AML-193 (cell line): ENCODE results near the gene FUT2.
"Not testable (repeated sequence)": the region's sequence is repeated elsewhere in the genome, so short reads cannot be mapped to it uniquely, and the experiment has no call there.

ENCODE experiments used
- DNase-seq, 2 experiments: peaks; one replicate each; lab custom pipeline; 2025; lab: John Stamatoyannopoulos, UW

Gene FUT2

DNA sequence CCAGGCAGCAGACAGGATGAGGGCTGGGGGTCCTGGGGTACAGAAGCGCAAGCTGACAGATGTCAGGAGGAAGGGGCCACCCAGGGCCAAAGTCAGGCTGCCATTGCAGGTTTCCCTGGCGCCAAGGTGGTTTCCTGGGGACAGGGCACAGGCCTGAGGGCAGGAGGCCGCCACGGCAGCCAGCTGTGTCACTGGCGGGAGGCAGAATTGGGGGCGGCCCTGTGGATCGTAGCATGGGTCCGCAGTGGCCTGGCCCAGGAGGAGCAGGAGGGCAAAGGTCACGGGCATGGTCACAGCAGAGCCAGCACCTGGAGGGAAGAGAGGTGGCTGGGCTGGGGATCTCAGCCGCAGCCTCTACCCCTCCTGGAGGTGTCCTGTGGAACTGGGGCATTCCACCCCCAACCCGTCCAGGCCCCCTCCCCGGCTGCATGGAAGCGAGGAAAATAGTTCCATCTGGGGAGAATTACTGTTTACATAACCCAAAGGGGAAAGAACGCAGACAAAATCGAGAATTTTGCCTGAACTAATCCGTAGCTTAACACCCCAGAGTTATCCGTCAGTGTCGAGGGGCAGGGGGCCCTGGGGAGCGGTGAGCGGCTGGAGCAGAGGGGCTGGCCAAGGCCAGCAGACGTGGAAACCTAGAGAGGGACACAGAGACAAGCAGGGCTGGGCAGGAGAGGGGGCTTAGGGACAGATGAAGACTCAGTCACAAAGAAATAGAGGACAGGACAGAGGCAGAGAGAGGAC lies 24.9 kb upstream of the FUT2 start:
- DNase-seq, result no peak

GRCh38 chr19:48671446-48671995 lies 24.2 kb upstream of the FUT2 start:
- DNase-seq, result no peak

DNA sequence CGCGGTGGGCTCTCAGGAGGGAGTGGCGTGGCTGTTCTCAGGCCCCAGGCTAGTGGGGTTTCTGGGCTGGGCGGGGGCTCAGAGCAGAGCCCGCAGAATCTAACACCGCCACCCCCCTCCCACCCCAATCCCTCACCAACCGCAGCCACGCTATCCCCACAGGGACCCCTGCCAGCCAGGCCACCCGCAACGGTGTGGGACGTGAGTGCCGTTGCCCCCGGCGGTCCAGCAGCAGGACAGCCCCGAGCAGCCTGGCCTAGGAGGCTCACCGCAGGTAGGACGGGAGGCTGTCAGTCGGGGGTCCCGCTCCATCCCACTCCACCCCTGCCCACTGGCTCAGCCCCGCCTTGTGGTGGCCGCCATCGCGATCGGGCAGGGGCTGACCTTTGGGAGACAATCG lies 22.8 kb upstream of the FUT2 start, which contains the start of gene NTN5:
Gene NTN5, minus strand, starts transcription at position 24 of the 400 bp plus-strand sequence. CDS start 2,031 bp downstream, outside the sequence.
- no peak for DNase-seq

DNA sequence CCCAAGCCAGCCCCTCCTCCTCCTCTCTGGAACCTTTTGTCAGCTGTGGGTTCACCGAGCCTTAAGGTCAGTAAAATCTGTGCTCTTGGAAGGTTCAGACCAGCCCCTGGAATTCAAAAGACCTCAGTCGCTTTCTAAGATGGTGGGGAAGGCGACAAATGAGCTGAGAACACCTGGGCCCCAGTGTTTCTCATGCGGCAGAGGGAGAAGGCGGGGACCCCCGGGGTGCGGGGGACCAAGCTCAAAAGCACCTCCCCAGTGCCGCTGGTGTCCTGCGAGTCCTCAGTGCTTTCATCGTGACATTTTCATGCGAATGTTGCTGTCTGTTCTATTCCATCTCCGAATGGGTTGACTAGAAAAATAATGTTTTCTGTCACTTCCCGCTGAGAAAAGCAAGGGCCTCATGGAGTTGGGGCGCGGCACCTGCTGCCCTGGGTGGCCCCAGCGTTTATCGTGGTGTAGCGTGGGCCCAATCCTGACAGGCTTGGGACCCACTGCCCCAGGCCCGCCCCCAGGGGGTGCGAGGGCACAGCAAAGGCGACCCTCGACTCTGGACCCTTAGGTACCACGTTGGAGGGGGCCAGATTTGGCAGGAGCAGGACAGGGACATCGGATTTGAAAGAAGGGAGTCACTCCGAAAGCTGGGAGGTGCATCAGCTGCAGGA lies 22.2 kb upstream of the FUT2 start:
- no peak for DNase-seq

GRCh38 chr19:48674216-48674809 lies 21.5 kb upstream of the FUT2 start:
- DNase-seq, result no peak

- DNase-seq, result peak; percentile 56 to 60
Measured at GRCh38 chr19:48674921-48675824, 20.6 kb upstream of the FUT2 start.

DNA sequence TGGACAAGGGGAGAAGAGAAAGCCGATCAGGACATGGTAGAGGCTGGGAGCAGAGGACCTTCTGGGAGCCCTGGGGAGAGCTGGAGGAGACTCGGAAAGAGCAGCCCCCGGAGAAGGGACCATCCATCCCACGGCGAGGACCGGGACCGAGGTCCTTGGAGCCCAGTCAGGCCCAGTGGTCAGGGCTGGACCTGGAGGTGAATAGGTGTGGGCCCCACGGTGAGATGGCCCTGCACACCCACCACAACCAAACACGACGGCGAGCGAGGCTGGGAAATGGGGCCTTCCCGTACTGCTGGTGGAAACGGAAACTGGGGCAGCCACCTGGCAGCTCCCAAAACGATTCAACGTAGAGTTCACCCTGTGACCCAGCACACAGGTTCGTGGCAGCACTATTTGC lies 19.3 kb upstream of the FUT2 start:
- DNase-seq, result no peak

DNA sequence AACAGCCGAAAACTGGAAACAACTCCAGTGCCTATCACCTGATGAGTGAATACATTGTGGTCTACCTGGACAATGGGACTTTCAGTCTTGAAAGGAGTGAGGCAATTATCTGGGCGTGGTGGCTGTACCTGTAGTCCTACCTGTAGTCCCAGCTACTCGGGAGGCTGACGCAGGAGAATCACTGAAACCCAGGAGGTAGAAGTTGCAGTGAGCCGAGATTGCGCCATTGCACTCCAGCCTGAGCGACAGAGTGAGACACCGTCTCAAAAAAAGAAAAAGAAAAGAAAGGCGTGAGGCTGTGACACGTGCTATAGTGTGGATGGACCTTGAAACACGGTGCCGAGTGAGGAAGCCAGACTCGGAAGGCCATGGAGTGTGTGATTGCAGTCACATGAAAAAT lies 18.9 kb upstream of the FUT2 start:
- no peak for DNase-seq

- no peak for DNase-seq
Measured at GRCh38 chr19:48678201-48678600, 17.6 kb upstream of the FUT2 start.

- DNase-seq, result not testable (repeated sequence)
Measured at GRCh38 chr19:48680006-48680405, 15.8 kb upstream of the FUT2 start.

GRCh38 chr19:48680436-48681126 lies 15.2 kb upstream of the FUT2 start:
- no peak for DNase-seq

DNA sequence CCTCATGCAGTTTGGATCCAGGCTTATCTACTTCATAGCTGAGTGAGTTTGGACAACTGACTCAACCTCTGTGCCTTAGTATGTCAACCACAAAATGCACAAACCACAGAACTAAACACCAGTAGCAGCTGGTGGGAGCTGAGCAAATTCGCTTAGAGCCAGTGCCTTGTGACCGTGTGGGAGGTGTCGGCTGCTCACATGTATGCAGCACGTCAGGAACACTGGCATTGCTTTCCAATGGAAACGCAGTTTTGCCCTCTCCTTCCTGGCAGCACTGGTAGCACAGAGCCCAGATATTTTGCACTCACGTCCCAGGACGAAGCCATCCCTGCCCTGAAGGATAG lies 14.7 kb upstream of the FUT2 start:
- no peak for DNase-seq

DNA sequence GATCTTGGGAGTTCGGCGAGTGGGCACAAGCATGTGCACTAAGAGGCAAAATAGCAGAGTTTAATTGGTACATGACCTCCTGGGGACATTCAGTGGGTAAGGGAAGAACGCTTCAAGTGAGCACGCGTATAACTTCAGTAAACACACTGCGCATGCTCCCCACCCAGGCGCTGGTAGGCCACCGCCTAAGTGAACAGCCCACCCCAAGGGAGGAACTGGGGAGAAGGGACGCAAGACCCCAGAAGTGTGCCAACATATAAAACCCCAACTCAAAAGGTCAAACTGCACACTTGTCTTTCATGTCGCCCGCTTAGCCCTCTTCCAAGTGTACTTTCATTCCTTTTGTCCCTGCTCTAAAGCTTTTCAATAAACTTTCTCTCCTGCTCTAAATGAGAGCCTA lies 12.4 kb upstream of the FUT2 start:
- no peak for DNase-seq

GRCh38 chr19:48685583-48685982 lies 10.2 kb upstream of the FUT2 start:
- DNase-seq, result no peak

DNA sequence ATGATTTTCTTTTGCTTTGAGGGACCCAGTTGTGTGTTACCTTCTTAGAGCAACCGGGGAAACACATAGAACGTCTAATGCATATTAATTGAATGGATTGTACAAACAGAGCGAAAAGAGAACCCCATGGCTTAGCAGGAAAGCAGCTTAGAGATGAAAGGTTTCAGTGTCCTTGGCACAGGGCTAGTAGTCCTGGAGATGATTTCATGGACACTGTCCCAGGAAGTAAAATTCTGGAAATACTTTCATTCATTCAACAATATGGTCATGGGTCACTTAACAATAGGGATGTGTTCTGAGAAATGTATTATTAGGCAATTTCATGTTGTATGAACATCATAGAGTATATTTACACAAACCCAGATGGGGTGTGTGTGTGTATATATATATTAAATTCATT lies 9.7 kb upstream of the FUT2 start:
- DNase-seq, result no peak

DNA sequence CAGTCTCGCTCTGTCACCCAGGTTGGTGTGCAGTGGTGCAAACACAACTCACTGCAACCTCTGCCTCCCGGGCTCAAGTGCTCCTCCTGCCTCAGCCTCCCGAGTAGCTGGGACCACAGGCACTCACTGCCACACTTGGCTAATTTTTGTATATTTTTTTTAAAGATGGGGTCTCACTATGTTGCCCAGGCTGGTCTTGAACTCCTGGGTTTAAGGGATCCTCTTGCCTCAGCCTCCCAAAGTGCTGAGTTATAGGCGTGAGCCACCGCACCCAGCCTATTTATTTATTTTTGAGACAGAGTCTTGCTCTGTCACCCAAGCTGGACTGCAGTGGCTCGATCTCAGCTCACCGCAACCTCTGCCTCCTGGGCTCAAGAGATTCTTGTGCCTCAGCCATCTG lies 9.1 kb upstream of the FUT2 start:
- not testable (repeated sequence) for DNase-seq

DNA sequence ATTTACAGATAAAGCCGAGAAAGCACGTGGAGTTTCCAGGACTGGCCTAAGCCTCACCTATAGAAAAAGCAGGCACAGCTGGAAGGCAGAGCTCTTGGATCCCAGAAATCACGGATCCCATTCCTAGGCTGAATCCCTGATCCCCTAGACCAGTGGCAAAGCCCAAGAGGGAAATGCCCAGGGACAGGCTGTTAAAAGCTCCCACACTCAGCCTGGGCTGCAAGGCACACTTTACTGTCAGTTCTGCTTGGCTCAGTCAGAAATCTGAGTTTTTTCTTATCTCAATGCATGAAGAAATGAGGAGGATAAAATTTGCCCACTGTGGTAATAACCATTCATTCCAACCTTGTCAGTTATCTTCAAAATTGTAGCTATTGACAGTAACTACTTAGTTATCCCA lies 8.0 kb upstream of the FUT2 start:
- no peak for DNase-seq

- no peak for DNase-seq
Measured at GRCh38 chr19:48689449-48689848, 6.3 kb upstream of the FUT2 start.

- not testable (repeated sequence) for DNase-seq
Measured at GRCh38 chr19:48693629-48694028, 2.1 kb upstream of the FUT2 start.

DNA sequence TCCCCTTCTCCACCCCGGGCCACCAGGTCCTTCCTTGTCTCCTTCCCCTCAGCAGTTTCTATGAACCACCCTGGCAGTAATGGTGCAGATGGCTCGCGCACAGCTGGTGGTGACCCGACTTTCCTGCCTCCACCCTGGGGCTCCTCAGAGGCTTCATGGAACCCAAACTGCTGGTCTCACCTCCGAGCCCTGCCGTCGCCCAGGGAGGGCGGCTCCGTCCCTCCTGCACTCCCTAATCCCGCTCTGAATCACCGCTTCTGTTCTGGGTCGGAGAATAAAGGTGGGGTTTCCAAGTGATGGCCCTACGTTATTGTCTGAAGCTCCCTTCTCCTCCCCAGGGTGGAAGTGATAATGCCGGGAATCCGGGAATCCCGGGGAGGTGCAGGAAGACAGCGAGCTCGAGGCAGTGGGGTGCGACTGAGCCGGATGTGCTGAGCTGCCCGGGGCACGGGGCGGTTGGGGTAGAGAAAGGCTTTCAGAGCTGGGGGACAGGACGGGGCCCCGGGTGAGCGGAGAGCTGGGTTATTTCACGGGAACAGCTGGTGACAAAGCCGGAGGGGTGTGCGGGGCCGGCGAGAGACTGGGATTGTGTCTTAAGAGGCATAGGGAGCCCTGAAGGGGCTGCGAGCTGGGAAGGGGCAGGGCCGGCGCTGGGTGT lies 711 bp downstream of the FUT2 start:
- DNase-seq, result no peak

GRCh38 chr19:48698046-48698445 lies 2.3 kb downstream of the FUT2 start:
- no peak for DNase-seq
